GM15510 (cell line): ENCODE results near the gene GCNT3.

Experiments
- POLR2A ChIP-seq: IDR thresholded peaks from 3 replicates; pipeline ENCODE4 v1.6.1; 2011; ENCODE audit warnings: borderline replicate concordance; ENCODE audit not compliant: insufficient read length; ENCODE audit errors: extremely low read depth

Gene GCNT3

GRCh38 chr15:59596640-59597039 lies 14.9 kb upstream of the GCNT3 start:
- no peak for TF ChIP-seq POLR2A

GRCh38 chr15:59598461-59598860 lies 13.1 kb upstream of the GCNT3 start:
- TF ChIP-seq POLR2A = no peak

DNA sequence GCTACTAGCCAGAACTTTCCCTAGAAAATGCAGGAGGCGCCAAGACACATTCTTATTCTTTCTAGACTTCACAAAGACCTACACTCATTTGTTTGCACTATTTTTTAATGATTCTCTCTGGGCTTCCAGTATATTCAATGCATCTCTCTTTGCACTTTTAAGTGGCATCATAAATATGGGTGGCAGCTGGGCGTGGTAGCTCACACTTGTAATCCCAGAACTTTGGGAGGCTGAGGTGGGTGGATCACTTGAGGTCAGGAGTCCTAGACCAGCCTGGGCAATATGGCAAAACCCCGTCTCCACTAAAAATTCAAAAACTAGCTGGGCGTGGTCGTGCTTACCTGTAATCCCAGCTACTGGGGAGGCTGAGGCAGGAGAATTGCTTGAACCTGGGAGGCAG lies 5.6 kb upstream of the GCNT3 start:
- TF ChIP-seq POLR2A = no peak

DNA sequence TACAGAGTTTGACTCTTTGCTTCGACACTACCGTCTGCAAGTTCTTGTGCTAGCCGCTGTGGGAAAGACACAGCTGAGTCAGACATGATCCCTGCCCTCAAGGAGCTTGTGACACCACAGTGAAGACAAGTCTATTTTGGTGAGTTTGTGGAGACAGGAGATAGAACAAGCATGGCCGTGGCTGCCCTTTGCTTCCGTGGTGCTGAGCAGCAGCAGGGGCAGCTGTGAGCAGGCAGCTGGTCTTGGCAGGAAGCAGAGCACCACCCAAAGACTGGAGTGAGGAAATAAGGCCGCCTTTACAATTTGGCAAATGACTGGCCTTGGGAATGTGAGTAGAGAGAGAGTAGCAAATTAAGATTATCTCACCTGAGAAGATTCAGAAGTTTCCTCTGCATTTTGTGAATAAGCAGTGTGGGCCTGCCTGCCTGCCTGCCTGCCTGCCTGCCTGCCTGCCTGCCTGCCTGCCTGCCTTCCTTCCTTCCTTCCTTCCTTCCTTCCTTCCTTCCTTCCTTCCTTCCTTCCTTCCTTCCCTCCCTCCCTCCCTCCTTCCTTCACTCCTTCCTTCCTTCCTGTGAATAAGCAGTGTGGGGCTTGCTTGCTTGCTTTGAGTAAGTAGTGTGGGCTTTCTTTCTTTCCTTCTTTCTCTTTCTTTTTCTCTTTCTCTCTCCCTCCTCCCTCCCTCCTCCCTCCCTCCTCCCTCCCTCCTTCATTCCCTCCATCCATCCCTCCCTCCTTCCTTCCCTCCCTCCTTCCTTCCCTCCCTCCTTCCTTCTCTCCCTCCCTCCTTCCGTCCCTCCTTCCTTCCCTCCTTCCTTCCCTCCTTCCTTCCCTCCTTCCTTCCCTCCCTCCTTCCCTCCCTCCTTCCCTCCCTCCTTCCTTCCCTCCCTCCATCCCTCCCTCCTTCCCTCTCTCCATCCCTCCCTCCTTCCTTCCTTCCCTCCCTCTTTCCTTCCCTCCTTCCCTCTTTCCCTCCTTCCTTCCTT lies 1.6 kb upstream of the GCNT3 start:
- no peak for TF ChIP-seq POLR2A

GRCh38 chr15:59614153-59614552 lies 2.6 kb downstream of the GCNT3 start:
- TF ChIP-seq POLR2A = no peak

- TF ChIP-seq POLR2A = no peak
Observed at GRCh38 chr15:59615661-59616060, 4.1 kb downstream of the GCNT3 start.

- TF ChIP-seq POLR2A = no peak
Observed at GRCh38 chr15:59616379-59616778, 4.8 kb downstream of the GCNT3 start.

GRCh38 chr15:59618406-59618805 lies 6.8 kb downstream of the GCNT3 start:
- no peak for TF ChIP-seq POLR2A

DNA sequence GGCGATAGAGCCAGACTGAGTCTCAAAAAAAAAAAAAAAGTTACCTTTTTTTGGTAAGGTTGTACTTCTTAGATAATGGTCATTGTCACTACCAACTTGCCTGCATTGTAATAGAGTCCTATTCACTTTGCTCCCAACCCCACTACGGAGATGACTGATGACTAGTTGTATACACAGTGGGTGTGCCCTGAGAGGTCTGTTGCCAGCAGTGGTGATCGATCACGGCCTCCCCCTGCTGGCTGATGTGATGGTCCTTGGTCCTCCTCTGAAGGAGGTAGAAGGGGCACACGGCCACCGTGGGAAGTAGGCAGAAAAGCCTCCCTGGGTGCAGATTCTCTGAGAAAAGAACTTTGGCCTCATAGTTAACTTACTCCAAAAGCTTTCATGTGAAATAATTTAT lies 10.7 kb downstream of the GCNT3 start:
- TF ChIP-seq POLR2A = no peak

DNA sequence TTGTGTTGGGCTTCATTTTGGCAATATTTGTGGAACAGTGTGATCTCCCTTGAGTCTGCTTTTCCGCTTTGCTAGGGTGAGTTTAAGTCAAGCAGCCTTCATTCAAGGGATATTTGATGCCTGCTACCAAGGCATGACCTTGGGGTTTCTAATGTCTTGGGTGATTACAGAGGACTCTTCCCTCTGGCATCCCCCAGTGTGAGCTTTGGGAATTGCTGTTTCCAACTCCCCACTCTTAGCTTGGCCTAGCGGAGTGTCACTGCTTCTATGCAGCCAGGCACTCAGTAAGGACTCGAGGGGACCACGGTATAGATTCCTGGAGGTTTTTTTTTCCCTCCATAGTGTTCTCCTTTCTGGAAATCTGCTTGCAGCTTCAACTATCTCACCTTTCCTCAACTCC lies 21.1 kb downstream of the GCNT3 start:
- TF ChIP-seq POLR2A = no peak

- TF ChIP-seq POLR2A = no peak
Observed at GRCh38 chr15:59636184-59636583, 24.6 kb downstream of the GCNT3 start.

GRCh38 chr15:59642351-59642750 lies 30.8 kb downstream of the GCNT3 start:
- no peak for TF ChIP-seq POLR2A

DNA sequence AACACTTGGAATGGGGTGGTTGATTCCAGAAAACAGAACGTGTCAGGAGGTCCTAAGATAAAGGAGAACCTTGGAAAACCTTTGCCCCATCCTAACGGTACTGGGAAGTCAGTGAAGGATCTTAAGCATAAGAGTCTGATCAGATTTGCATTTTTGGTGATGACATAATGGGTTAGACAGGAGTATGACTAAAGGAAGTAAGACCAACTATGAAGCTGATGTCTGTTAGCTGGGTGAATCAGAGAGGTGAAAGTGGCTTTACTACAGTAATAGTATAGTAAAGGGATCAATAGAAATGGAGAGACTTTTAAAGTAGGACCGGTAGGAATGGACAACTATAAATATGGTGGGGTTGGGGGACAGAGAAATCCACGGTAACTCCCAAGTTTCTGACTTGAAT lies 33.2 kb downstream of the GCNT3 start:
- no peak for TF ChIP-seq POLR2A

- TF ChIP-seq POLR2A = no peak
Observed at GRCh38 chr15:59646277-59646676, 34.7 kb downstream of the GCNT3 start.

- TF ChIP-seq POLR2A = no peak
Observed at GRCh38 chr15:59647085-59647484, 35.5 kb downstream of the GCNT3 start.

DNA sequence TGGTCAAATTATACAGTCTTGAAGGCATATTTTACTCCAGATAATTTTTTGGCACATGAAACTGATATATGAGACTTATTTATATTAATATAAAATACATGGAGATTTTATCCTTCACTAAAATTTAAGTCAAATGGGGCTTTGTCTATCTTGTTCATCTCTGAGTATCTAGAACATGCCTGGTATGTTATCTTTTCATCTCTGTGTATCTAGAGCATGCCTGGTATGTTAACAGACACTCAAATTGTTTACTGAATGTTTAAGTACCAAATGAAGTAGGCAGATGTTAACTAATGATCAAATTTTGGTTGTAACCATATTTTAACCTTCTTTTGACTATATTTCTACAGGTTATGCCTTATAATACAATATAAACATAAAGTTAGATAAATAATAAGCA lies 38.0 kb downstream of the GCNT3 start:
- no peak for TF ChIP-seq POLR2A
